HepG2 (cell line): ENCODE results near the gene HOXA9. TPM values are rescaled to one million over a fixed set of nuclear protein-coding genes. Genes with fewer than 3 reads are reported as not detected.
A peak's percentile ranks its signal among the peaks of the same experiment; 100 is the strongest.

ENCODE experiments used
- MXD1 ChIP-seq: sonication (generic); formaldehyde crosslinking; IDR thresholded peaks from 2 replicates; pipeline ENCODE4 v1.4.0; 2020; ENCODE audit warnings: mild to moderate bottlenecking, missing genetic modification reagents
- MYPOP ChIP-seq: sonication (generic); formaldehyde crosslinking; IDR thresholded peaks from 2 replicates; pipeline ENCODE4 v1.8.1; 2023; ENCODE audit warnings: mild to moderate bottlenecking, moderate library complexity, missing genetic modification reagents
- SMAD1 ChIP-seq: sonication (generic); formaldehyde crosslinking; IDR thresholded peaks from 2 replicates; pipeline ENCODE4 v1.4.0; 2020; ENCODE audit warnings: missing genetic modification reagents, low read depth, mild to moderate bottlenecking, borderline replicate concordance
- ZNF142 ChIP-seq: sonication (generic); formaldehyde crosslinking; IDR thresholded peaks from 2 replicates; pipeline ENCODE4 v1.4.0; 2020; ENCODE audit warnings: missing genetic modification reagents
- ZNF232 ChIP-seq: sonication (generic); formaldehyde crosslinking; IDR thresholded peaks from 2 replicates; pipeline ENCODE4 v1.4.0; 2020; ENCODE audit warnings: missing genetic modification reagents, borderline replicate concordance
- ZNF430 ChIP-seq: sonication (generic); formaldehyde crosslinking; IDR thresholded peaks from 2 replicates; pipeline ENCODE4 v1.9.0; 2021; ENCODE audit warnings: mild to moderate bottlenecking, missing genetic modification reagents
- polyA plus RNA-seq, 8 experiments: library from polyadenylated mRNA; depleted of rRNA in 3 of 8; stranded (reverse) in 7 of 8; unstranded in 1 of 8; fragments of >200 nt; fragmentation: Illumina TruSeq in 4 of 8; extraction: Trizol in 4 of 8; gene quantifications; 2 replicates each; pipeline versions ENCODE4 v1.2.1 to v1.2.3, GENCODE V29; 2011 to 2016; ENCODE audit warnings: low read depth in 4 of 8, missing spikeins in 1 of 8, mixed read lengths in 1 of 8; ENCODE audit not compliant: insufficient read depth in 1 of 8
- total RNA-seq, 5 experiments: library from RNA; depleted of rRNA; stranded (reverse); fragments of >200 nt; fragmentation: Illumina TruSeq; extraction: Trizol; gene quantifications; 2 replicates each; pipeline ENCODE4 v1.2.3, GENCODE V29; 2016; ENCODE audit warnings: low read depth in 1 of 5

Gene HOXA9
- total and polyA plus RNA-seq, 2 of the 13 experiments (the other 11 are each of a cell fraction or from before 2014, with no cell fraction given): not detected

GRCh38 chr7:27149842-27150567, 15.3 kb downstream of the HOXA9 start (continued):
- TF ChIP-seq MYPOP: 0 out of 2 replicates have a peak, but pooled peaks have one; percentile 39
- TF ChIP-seq ZNF430 (CRISPR knock-in tag): 0 out of 2 replicates have a peak, but pooled peaks have one; percentile 72
- 0 out of 2 replicates have a peak, but pooled peaks have one; percentile 13 for TF ChIP-seq ZNF232
- TF ChIP-seq SMAD1 (CRISPR knock-in tag): peak; percentile 19; the same call in 1 of the 2 replicates
- TF ChIP-seq MXD1 (CRISPR knock-in tag): 0 out of 2 replicates have a peak, but pooled peaks have one; percentile 14
- TF ChIP-seq ZNF142: peak; percentile 31; the same call in 1 of the 2 replicates
